Ishikawa (cell line): Measurements from ENCODE around the gene RPL5.
A peak's percentile ranks its signal among the peaks of the same experiment; 100 is the strongest.

Experiments used
- CEBPB ChIP-seq: IDR thresholded peaks from 2 replicates; pipeline ENCODE4 v1.6.1; 2012
- CREB1 ChIP-seq: IDR thresholded peaks from 2 replicates; pipeline ENCODE4 v1.6.1; 2012; ENCODE audit warnings: low read depth
- EGR1 ChIP-seq: IDR thresholded peaks from 2 replicates; pipeline ENCODE4 v1.6.1; 2012
- EP300 ChIP-seq: IDR thresholded peaks from 2 replicates; pipeline ENCODE4 v1.6.1; 2012; ENCODE audit warnings: borderline replicate concordance
- FOXM1 ChIP-seq: IDR thresholded peaks from 2 replicates; pipeline ENCODE4 v1.6.1; 2012; ENCODE audit warnings: low read depth, borderline replicate concordance
- MAX ChIP-seq: IDR thresholded peaks from 2 replicates; pipeline ENCODE4 v1.6.1; 2012
- NFIC ChIP-seq: IDR thresholded peaks from 2 replicates; pipeline ENCODE4 v1.6.1; 2012
- RAD21 ChIP-seq: IDR thresholded peaks from 2 replicates; pipeline ENCODE4 v1.6.1; 2012; ENCODE audit warnings: low read depth
- TAF1 ChIP-seq: IDR thresholded peaks from 2 replicates; pipeline ENCODE4 v1.6.1; 2012; ENCODE audit warnings: low read depth, mild to moderate bottlenecking
- TCF12 ChIP-seq: IDR thresholded peaks from 2 replicates; pipeline ENCODE4 v1.6.1; 2012; ENCODE audit warnings: low read depth
- TEAD4 ChIP-seq: IDR thresholded peaks from 2 replicates; pipeline ENCODE4 v1.6.1; 2012
- USF1 ChIP-seq: IDR thresholded peaks from 2 replicates; pipeline ENCODE4 v1.6.1; 2012
- YY1 ChIP-seq: IDR thresholded peaks from 2 replicates; pipeline ENCODE4 v1.6.1; 2012; ENCODE audit warnings: low read depth
- ZBTB7A ChIP-seq: IDR thresholded peaks from 2 replicates; pipeline ENCODE4 v1.6.1; 2012; ENCODE audit warnings: low read depth
- TF ChIP-seq, protein P1 (sequence below): IDR thresholded peaks from 2 replicates; pipeline ENCODE4 v1.6.1; 2012; ENCODE audit warnings: low read depth, mild to moderate bottlenecking

The RPL5 gene

DNA sequence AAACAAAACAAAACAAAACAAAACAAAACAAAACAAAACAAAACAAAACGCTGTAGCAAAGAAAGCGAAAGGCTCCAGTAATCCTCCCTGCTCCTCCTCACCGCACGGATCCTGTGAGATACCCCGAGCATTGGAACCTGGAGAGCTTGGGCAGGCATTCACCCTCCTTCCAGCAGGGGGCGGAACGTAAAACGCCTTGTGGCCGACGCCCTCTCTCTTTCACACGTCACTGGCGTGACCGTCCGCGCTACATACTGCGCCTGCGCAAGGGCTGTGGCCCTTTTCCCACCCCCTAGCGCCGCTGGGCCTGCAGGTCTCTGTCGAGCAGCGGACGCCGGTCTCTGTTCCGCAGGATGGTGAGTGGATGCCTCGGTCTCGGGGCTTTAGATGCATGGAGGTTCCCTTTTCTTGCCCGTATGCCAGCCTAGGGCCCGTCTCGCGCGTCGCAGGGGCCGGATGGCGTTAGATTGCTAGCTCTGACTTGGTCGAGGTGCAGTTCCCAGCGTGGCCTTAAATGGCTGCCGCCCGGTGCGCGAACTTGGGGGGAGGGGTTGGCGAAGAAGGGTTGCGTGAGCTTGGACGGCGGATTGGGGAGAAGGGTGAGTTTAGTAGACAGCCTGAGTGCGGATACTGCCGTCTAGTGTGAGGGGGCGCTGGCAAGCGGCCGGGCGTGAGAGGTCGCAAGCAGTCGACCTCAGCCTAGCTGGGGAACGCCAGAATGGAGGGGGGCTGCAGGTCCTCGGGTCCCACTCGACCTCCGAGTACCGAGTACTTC lies at the start of gene RPL5:
RPL5 (plus strand) TSS at position 279 of the 775 bp plus-strand sequence; CDS start at position 354, 75 bp downstream.
- peak; percentile 39; the same call in 1 of the 2 replicates for TF ChIP-seq FOXM1
- TF ChIP-seq NFIC, result peak; percentile 8; the same call in 1 of the 2 replicates
- peak; percentile 29; the same call in 1 of the 2 replicates for TF ChIP-seq RAD21
- no peak for TF ChIP-seq CEBPB
- TF ChIP-seq EP300, result peak; percentile 44; the same call in 1 of the 2 replicates
- TF ChIP-seq TCF12, result peak; percentile 77
- peak; percentile 99 for TF ChIP-seq MAX
- peak; percentile 91 for TF ChIP-seq YY1
- TF ChIP-seq USF1, result peak; percentile 54
- TF ChIP-seq CREB1, result peak; percentile 77
- TF ChIP-seq TEAD4, result peak; percentile 59
- TF ChIP-seq TAF1, result peak; percentile 100
- peak; percentile 48; the same call in 1 of the 2 replicates for TF ChIP-seq ZBTB7A
- TF ChIP-seq, protein P1, sequence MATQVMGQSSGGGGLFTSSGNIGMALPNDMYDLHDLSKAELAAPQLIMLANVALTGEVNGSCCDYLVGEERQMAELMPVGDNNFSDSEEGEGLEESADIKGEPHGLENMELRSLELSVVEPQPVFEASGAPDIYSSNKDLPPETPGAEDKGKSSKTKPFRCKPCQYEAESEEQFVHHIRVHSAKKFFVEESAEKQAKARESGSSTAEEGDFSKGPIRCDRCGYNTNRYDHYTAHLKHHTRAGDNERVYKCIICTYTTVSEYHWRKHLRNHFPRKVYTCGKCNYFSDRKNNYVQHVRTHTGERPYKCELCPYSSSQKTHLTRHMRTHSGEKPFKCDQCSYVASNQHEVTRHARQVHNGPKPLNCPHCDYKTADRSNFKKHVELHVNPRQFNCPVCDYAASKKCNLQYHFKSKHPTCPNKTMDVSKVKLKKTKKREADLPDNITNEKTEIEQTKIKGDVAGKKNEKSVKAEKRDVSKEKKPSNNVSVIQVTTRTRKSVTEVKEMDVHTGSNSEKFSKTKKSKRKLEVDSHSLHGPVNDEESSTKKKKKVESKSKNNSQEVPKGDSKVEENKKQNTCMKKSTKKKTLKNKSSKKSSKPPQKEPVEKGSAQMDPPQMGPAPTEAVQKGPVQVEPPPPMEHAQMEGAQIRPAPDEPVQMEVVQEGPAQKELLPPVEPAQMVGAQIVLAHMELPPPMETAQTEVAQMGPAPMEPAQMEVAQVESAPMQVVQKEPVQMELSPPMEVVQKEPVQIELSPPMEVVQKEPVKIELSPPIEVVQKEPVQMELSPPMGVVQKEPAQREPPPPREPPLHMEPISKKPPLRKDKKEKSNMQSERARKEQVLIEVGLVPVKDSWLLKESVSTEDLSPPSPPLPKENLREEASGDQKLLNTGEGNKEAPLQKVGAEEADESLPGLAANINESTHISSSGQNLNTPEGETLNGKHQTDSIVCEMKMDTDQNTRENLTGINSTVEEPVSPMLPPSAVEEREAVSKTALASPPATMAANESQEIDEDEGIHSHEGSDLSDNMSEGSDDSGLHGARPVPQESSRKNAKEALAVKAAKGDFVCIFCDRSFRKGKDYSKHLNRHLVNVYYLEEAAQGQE, result no peak
- TF ChIP-seq EGR1, result no peak

DNA sequence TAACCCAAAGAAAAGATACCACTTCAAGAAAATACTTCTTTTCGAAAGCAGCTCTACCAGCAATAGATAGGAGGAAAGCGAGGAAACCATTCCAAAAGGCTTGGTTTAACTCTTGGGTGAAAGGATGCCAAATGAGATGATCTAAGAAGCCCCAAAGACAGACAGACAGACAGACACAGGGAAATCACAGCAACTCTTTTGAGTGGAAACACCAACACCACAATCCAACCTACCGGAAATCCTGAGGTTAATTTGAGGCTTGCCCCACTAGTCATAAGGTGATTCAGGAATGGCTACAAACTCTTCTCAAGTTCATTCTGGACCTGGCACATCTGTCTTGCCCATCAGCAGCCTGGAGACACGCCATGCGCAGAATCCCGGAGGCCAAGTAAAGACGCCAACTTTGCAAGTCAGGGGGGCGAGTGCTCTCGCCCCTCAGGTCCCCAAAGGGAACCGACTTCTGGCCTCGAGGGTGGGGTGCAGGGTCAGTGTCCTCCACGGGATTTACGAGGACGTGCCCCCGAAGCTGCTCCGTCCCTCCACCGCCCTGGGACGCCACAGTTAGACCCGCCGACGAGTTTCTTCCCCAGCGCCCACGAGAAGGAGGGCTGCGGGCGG lies 47.7 kb upstream of the RPL5 start:
- TF ChIP-seq TCF12, result no peak
- TF ChIP-seq TAF1, result 0 out of 2 replicates have a peak, but pooled peaks have one; percentile 1
- TF ChIP-seq CEBPB, result no peak
- TF ChIP-seq FOXM1, result no peak

- TF ChIP-seq TEAD4 (peak; percentile 55), RAD21 (no peak), MAX (peak; percentile 99), TCF12 (peak; percentile 28; the same call in 1 of the 2 replicates), CREB1 (no peak), NFIC (peak; percentile 56), FOXM1 (no peak), CEBPB (no peak), TAF1 (peak; percentile 2; the same call in 1 of the 2 replicates), EGR1 (no peak), ZBTB7A (peak; percentile 10; the same call in 1 of the 2 replicates), YY1 (no peak), USF1 (0 out of 2 replicates have a peak, but pooled peaks have one; percentile 4), EP300 (no peak)
- TF ChIP-seq, protein P1, result no peak
These were observed 47.0 kb upstream of the RPL5 start, which contains the start of gene EVI5 for GRCh38 chr1:92784639-92785500. Gene EVI5 (minus strand): TSS chr1:92785108. CDS start chr1:92736546, 48,562 bp downstream.

GRCh38 chr1:92786111-92786901 lies 45.5 kb upstream of the RPL5 start:
- no peak for TF ChIP-seq NFIC
- TF ChIP-seq CEBPB, result no peak
- TF ChIP-seq FOXM1, result no peak
- TF ChIP-seq EGR1, result no peak
- no peak for TF ChIP-seq CREB1
- TF ChIP-seq, protein P1, result no peak
- TF ChIP-seq MAX, result no peak
- TF ChIP-seq EP300, result no peak
- no peak for TF ChIP-seq TAF1
- no peak for TF ChIP-seq ZBTB7A
- TF ChIP-seq RAD21, result no peak
- no peak for TF ChIP-seq TEAD4
- TF ChIP-seq USF1, result no peak
- TF ChIP-seq TCF12, result no peak
